ENCODE results near the gene PRPSAP1.

- no peak for TF ChIP-seq CTCF (conservative IDR thresholded peaks at IDR 0.05; ENCODE audit: low read depth, low read length)
- TF ChIP-seq EZH2 (IDR thresholded peaks at IDR 0.05; ENCODE audit: borderline replicate concordance, low read depth, low read length, poor library complexity, severe bottlenecking): no peak
Measured at GRCh38 chr17:76369804-76370203, 16.1 kb upstream of the PRPSAP1 start.
